ENCODE measurements around the gene MED17.
A peak's percentile ranks its signal among the peaks of the same experiment; 100 is the strongest.

Gene MED17

GRCh38 chr11:93857413-93858120 lies 73.5 kb downstream of the MED17 start:
- peak; percentile 77 for DNase-seq

DNA sequence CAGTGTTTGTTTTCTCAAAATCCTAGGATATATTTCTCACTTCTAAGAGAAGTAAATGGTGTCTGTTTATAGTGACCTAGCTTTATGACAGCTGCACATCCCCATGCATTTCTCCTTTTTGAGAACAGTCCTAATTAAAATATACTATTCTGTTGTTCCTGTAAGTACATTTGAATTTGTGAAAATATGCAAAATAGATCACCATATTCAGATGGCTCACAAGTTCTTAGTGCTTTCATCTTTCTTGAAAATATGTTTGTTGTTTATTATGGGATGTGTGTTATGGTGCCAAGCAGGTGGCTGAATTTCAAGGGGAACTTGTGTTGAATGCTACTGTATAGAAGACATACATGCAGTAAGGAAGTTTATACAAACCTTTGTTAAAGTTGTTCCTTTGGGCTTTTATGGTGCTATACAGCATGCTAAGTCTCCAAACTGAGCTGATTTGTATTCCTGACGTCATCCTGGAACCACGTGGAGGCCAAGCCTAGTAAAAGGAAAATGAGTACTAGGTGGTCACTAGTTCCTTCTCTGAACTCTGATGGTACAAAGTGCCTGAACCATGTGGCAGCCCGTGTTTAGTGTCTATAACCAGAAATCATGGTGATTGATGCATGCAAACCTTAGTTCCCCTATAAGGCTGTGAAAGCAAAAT lies 74.2 kb downstream of the MED17 start:
- no peak for DNase-seq

- no peak for DNase-seq
Observed at GRCh38 chr11:93861808-93862207, 77.7 kb downstream of the MED17 start.
